GM18870 (cell line): ENCODE data around the gene SSR1.
"Not testable (repeated sequence)": the region's sequence is repeated elsewhere in the genome, so short reads cannot be mapped to it uniquely, and the experiment has no call there.

Experiments
- ATAC-seq: cut with Tn5 transposase; IDR thresholded peaks from one replicate; pipeline ENCODE4 v1.9.1; 2021; ENCODE audit warnings: moderate library complexity; ENCODE audit not compliant: unreplicated experiment

The SSR1 gene

GRCh38 chr6:7283676-7284075 lies 29.3 kb downstream of the SSR1 start:
- ATAC-seq, result no peak

- no peak for ATAC-seq
Measured at GRCh38 chr6:7282097-7282906, 30.7 kb downstream of the SSR1 start.

GRCh38 chr6:7276199-7276524 lies 36.8 kb downstream of the SSR1 start:
- ATAC-seq, result no peak

GRCh38 chr6:7274525-7274924 lies 38.5 kb downstream of the SSR1 start:
- not testable (repeated sequence) for ATAC-seq

- no peak for ATAC-seq
Measured at GRCh38 chr6:7273709-7274108, 39.3 kb downstream of the SSR1 start.

- no peak for ATAC-seq
Measured at GRCh38 chr6:7271205-7271534, 41.8 kb downstream of the SSR1 start.

GRCh38 chr6:7270320-7271204 lies 42.4 kb downstream of the SSR1 start:
- ATAC-seq, result no peak

- no peak for ATAC-seq
Measured at GRCh38 chr6:7269816-7270215, 43.2 kb downstream of the SSR1 start.

- no peak for ATAC-seq
Measured at GRCh38 chr6:7268816-7269555, 44.0 kb downstream of the SSR1 start.

- no peak for ATAC-seq
Measured at GRCh38 chr6:7268362-7268761, 44.6 kb downstream of the SSR1 start.

- ATAC-seq, result no peak
Measured at GRCh38 chr6:7267466-7268091, 45.4 kb downstream of the SSR1 start.

GRCh38 chr6:7267071-7267465 lies 45.9 kb downstream of the SSR1 start:
- no peak for ATAC-seq

GRCh38 chr6:7265385-7265726 lies 47.6 kb downstream of the SSR1 start:
- ATAC-seq, result not testable (repeated sequence)

GRCh38 chr6:7264686-7265384 lies 48.2 kb downstream of the SSR1 start:
- no peak for ATAC-seq

GRCh38 chr6:7264041-7264440 lies 49.0 kb downstream of the SSR1 start:
- no peak for ATAC-seq

- not testable (repeated sequence) for ATAC-seq
Measured at GRCh38 chr6:7263519-7263805, 49.5 kb downstream of the SSR1 start.

GRCh38 chr6:7262746-7263518 lies 50.1 kb downstream of the SSR1 start:
- no peak for ATAC-seq

- no peak for ATAC-seq
Measured at GRCh38 chr6:7261852-7262461, 51.0 kb downstream of the SSR1 start.

- peak; percentile 69 for ATAC-seq
Measured at GRCh38 chr6:7261032-7261841, 51.8 kb downstream of the SSR1 start.
